Measurements from ENCODE around the gene QPCTL.
"Not testable (repeated sequence)": the region's sequence is repeated elsewhere in the genome, so short reads cannot be mapped to it uniquely, and the experiment has no call there.

QPCTL gene

DNA sequence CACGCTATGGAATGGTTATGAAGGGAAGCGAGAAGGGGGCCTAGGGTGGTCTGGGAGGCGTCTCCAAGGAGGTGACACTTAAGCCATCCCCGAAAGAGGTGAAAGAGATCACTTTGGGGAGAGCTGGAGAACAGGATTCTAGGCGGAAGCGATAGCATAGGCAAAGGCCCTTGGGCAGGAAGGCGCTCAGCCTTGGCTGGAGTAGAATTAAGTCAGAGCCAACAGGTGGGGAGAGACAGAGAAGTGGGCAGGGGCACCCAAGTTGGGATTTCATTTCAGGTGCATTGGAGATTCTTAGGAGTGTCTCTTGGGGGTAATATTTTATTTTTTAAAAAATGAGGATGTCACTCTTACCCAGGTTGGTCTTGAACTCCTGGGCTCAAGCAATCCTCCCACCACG, 10.3 kb upstream of the QPCTL start:
- no peak overlapping the region for H3K27ac ChIP-seq (replicated peaks)
- H3K4me3 ChIP-seq (replicated peaks; ENCODE audit: insufficient read depth, low read length), result no peak overlapping the region
- TF ChIP-seq GABPA (IDR thresholded peaks at IDR 0.05; ENCODE audit: low read depth) (no peak), CTCF (IDR thresholded peaks at IDR 0.05; ENCODE audit: insufficient read depth, low read length) (no peak), SPI1 (IDR thresholded peaks at IDR 0.05; ENCODE audit: borderline replicate concordance, low read depth) (no peak), REST (IDR thresholded peaks at IDR 0.05; ENCODE audit: insufficient replicate concordance, low read depth) (no peak), POLR2AphosphoS5 (IDR thresholded peaks at IDR 0.05; ENCODE audit: low read depth) (no peak)
- DNase-seq (ENCODE audit: low read depth in 1 of 2, low spot score in 1 of 2), result no peak
- no peaks in the 10 kb centered on the region for H3K27me3 ChIP-seq (ENCODE audit: insufficient read depth, poor library complexity, severe bottlenecking)

DNA sequence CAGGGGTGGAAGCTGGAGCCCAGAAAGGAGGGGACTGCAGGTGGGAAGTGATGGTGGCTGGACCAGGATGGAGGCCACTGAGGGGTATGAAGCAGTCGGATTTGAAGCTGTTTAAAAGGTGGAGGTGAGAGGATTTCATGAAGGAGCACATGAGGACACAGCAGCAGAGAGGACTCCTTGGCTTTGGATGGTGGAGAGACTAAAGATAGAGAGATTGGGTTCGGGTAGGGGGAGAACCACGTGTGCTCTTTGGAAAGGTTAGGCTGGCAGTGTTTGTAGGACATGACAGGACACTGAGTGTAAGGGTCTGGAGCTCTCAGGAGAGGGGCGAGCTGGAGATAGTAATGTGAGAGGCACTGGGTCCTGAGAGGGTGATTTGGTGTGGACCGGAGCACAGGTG, 9.6 kb upstream of the QPCTL start:
- no peak for TF ChIP-seq SPI1 (IDR thresholded peaks at IDR 0.05; ENCODE audit: borderline replicate concordance, low read depth)
- Histone ChIP-seq H3K27ac (replicated peaks) (no peak overlapping the region), H3K4me3 (replicated peaks; ENCODE audit: insufficient read depth, low read length) (no peak overlapping the region), H3K27me3 (ENCODE audit: insufficient read depth, poor library complexity, severe bottlenecking) (no peaks in the 10 kb centered on the region)
- DNase-seq (ENCODE audit: low read depth in 1 of 2, low spot score in 1 of 2), result no peak

- H3K27ac ChIP-seq (replicated peaks); DNase-seq (ENCODE audit: low read depth in 1 of 2, low spot score in 1 of 2); H3K4me3 ChIP-seq (replicated peaks; ENCODE audit: insufficient read depth, low read length); H3K27me3 ChIP-seq (ENCODE audit: insufficient read depth, poor library complexity, severe bottlenecking): not testable (repeated sequence)
These were observed 7.4 kb upstream of the QPCTL start for GRCh38 chr19:45685045-45685444.

DNA sequence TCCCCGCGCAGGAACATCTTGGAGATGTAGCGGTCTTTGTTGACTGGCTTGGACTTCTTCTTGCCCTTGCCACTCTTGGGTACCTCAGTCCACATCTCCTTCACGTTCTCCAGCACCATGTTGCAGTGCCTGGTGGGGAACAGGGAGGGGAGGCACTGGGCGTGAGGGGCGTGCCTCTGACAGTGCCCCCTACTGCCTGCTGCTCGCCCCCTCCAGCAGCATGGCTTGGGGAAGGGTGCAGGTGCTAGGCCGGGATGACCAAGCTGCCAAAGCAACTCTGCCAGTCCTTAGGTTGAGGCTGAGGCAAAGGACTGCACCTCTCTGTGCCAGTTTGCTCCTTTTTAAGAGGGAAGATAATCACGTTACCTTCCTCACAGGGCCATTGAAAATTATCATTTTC, 4.9 kb upstream of the QPCTL start:
- no peak overlapping the region for H3K4me3 ChIP-seq (replicated peaks; ENCODE audit: insufficient read depth, low read length)
- TF ChIP-seq POLR2AphosphoS5 (IDR thresholded peaks at IDR 0.05; ENCODE audit: low read depth) (no peak), GABPA (IDR thresholded peaks at IDR 0.05; ENCODE audit: low read depth) (no peak)

DNA sequence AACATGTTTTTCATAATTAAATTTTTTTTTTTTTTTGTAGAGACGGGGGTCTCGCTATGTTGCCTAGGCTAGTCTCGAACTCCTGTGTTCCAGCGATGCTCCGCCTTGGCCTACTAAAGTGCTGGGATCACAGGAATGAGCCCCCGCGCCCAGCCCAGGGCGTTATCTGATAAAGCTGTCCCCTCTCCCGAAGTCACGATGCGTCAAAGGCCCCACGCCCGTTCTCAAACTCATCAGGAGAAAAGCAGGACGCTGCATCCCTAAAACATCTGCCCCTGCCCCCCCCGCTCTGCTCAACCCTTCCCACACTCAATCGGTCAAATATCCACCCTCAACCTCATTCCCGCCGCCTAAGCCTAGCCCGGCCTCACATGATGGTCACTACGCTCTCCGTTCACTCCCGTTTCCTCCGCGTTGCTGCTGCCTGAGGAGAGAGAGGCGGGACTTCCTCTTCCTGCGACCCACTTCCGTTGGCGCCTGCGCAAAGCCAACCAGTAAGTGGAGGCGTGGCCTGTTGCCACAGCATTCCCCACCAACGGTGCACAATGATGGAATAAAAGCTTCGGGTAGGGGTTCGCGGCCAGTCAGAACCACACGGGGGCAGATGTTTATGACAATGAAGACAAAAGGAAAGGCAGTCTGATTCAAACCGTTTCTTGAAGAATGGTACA, 815 bp upstream of the QPCTL start, which contains the start of gene SNRPD2:
SNRPD2 (minus strand) TSS at position 438 of the 671 bp plus-strand sequence; CDS start at position 373, 65 bp downstream.
- TF ChIP-seq CTCF (IDR thresholded peaks at IDR 0.05; ENCODE audit: insufficient read depth, low read length) (no peak), GABPA (IDR thresholded peaks at IDR 0.05; ENCODE audit: low read depth) (peak; percentile 93), REST (IDR thresholded peaks at IDR 0.05; ENCODE audit: insufficient replicate concordance, low read depth) (no peak), SPI1 (IDR thresholded peaks at IDR 0.05; ENCODE audit: borderline replicate concordance, low read depth) (peak; percentile 94), POLR2AphosphoS5 (IDR thresholded peaks at IDR 0.05; ENCODE audit: low read depth) (peak; percentile 99)
- Histone ChIP-seq H3K27ac (replicated peaks) (peak within 1 kb of the TSS; percentile 91), H3K27me3 (ENCODE audit: insufficient read depth, poor library complexity, severe bottlenecking) (no peaks in the 10 kb centered on the region), H3K4me3 (replicated peaks; ENCODE audit: insufficient read depth, low read length) (peak within 1 kb of the TSS; percentile 93)
- peak; percentile 95 for DNase-seq (ENCODE audit: low read depth in 1 of 2, low spot score in 1 of 2)

More for the DNA sequence above, 4.9 kb upstream of the QPCTL start:
- no peaks in the 10 kb centered on the region for H3K27me3 ChIP-seq (ENCODE audit: insufficient read depth, poor library complexity, severe bottlenecking)
- no peak for DNase-seq (ENCODE audit: low read depth in 1 of 2, low spot score in 1 of 2)
- H3K27ac ChIP-seq (replicated peaks), result no peak overlapping the region
